Parathyroid adenoma (tissue), 2 donors: ENCODE measurements around the gene MOGAT3.

Experiments
- H2AFZ ChIP-seq: fragments of 300-600 bp; sonication (generic); one replicate; pipeline ENCODE4 v1.7.0; 2017; ENCODE audit warnings: antibody characterized with exemption, mild to moderate bottlenecking
- H3K27ac ChIP-seq: fragments of 300-600 bp; sonication (generic); one replicate; pipeline ENCODE4 v1.7.0; 2017
- H3K27me3 ChIP-seq: fragments of 300-600 bp; sonication (generic); one replicate; pipeline ENCODE4 v1.7.0; 2017; ENCODE audit warnings: low read length; ENCODE audit not compliant: control insufficient read depth, insufficient read depth
- H3K36me3 ChIP-seq: fragments of 300-600 bp; sonication (generic); one replicate; pipeline ENCODE4 v1.7.0; 2017; ENCODE audit warnings: low read length; ENCODE audit not compliant: control insufficient read depth, insufficient read depth
- H3K4me1 ChIP-seq: fragments of 300-600 bp; sonication (generic); one replicate; pipeline ENCODE4 v1.7.0; 2017; ENCODE audit warnings: control low read depth
- H3K4me2 ChIP-seq: fragments of 300-600 bp; sonication (generic); one replicate; pipeline ENCODE4 v1.7.0; 2017; ENCODE audit warnings: low read length
- H3K4me3 ChIP-seq: fragments of 300-600 bp; sonication (generic); one replicate; pipeline ENCODE4 v1.7.0; 2017; ENCODE audit warnings: low read depth, low read length
- H3K79me2 ChIP-seq: fragments of 300-600 bp; sonication (generic); one replicate; pipeline ENCODE4 v1.7.0; 2017; ENCODE audit warnings: control low read depth
- H3K9ac ChIP-seq: fragments of 300-600 bp; sonication (generic); one replicate; pipeline ENCODE4 v1.7.0; 2017; ENCODE audit warnings: mild to moderate bottlenecking
- H3K9me3 ChIP-seq: fragments of 300-600 bp; sonication (generic); one replicate; pipeline ENCODE4 v1.7.0; 2017; ENCODE audit warnings: low read length; ENCODE audit not compliant: control insufficient read depth
- TF ChIP-seq, protein P1 (sequence below): fragments of 300-600 bp; sonication (generic); IDR thresholded peaks from one replicate; pipeline ENCODE4 v1.7.0; 2017; ENCODE audit warnings: antibody characterized with exemption, mild to moderate bottlenecking
- donor health status: primary hyperparathyroidism.

Gene MOGAT3

DNA sequence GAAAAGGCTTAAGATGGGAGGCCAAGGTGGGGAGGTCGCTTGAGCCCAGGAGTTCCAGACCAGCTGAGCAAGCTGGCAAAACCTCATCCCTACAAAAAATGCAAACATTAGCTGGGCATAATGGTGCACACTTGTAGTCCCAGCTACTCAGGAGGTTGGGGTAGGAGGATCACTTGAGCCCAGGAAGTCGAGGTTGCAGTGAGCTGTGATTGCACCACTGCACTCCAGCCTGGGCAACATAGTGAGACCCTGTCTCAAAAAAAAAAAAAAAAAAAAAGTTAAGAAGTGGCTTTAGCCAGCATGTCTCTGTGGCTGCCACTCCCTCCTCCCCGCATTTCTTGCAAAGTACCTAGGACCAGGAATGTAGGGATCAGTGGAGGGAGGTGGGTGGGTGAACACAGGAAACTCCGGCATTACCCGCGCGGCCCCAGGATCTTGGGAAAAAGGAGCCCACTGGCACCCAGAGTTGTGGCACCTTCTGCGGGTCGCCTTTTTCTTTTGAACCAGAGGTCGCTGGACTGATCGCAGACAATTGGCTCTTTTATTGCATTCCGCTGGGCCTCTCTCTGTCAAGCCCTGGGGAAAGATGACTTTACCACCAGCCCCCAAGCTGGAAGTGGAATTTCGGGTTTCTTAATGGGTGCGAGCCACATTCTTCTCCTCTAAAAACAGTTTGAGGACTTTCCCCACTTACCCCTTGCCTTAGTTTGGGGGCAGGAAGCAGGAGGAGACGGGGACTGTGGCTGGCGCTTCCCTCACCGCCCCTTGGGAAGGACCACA, 39.0 kb downstream of the MOGAT3 start:
- Histone ChIP-seq H3K27me3 (no peaks in the 10 kb centered on the region), H2AFZ (no peak overlapping the region), H3K4me2 (no peak overlapping the region), H3K4me3 (no peak overlapping the region), H3K79me2 (no peaks in the 10 kb centered on the region), H3K27ac (no peak overlapping the region), H3K36me3 (no peaks in the 10 kb centered on the region), H3K4me1 (peaks cover 11% of the 10 kb centered on the region), H3K9ac (no peak overlapping the region), H3K9me3 (no peaks in the 10 kb centered on the region)
- TF ChIP-seq, protein P1, sequence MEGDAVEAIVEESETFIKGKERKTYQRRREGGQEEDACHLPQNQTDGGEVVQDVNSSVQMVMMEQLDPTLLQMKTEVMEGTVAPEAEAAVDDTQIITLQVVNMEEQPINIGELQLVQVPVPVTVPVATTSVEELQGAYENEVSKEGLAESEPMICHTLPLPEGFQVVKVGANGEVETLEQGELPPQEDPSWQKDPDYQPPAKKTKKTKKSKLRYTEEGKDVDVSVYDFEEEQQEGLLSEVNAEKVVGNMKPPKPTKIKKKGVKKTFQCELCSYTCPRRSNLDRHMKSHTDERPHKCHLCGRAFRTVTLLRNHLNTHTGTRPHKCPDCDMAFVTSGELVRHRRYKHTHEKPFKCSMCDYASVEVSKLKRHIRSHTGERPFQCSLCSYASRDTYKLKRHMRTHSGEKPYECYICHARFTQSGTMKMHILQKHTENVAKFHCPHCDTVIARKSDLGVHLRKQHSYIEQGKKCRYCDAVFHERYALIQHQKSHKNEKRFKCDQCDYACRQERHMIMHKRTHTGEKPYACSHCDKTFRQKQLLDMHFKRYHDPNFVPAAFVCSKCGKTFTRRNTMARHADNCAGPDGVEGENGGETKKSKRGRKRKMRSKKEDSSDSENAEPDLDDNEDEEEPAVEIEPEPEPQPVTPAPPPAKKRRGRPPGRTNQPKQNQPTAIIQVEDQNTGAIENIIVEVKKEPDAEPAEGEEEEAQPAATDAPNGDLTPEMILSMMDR, result no peak

DNA sequence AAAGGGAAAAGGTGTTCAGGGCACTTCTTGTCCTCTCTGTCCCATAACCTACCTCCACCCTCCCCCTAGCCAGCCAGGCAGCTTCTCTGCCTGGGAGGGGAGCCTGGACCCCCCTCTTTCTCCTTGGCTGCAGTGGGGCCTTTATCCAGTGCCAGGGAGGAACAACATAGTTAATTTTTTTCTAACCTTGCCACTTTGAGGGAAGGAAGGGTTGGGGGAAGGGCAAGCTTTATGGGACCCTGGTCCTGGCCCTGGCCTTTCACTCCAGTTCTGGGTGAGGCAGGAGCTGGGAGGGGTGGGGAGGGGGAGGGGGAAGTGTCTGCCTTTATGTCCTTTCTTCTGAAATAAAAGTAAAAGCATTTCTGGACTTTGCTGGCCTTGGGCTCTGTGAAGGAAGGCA, 39.9 kb downstream of the MOGAT3 start:
- Histone ChIP-seq H3K4me1 (peaks cover 10% of the 10 kb centered on the region), H3K27ac (no peak overlapping the region), H3K79me2 (no peaks in the 10 kb centered on the region), H3K36me3 (no peaks in the 10 kb centered on the region), H3K9ac (no peak overlapping the region), H3K4me3 (no peak overlapping the region), H3K27me3 (no peaks in the 10 kb centered on the region), H2AFZ (no peak overlapping the region), H3K9me3 (no peaks in the 10 kb centered on the region), H3K4me2 (no peak overlapping the region)
- TF ChIP-seq, protein P1, result no peak

DNA sequence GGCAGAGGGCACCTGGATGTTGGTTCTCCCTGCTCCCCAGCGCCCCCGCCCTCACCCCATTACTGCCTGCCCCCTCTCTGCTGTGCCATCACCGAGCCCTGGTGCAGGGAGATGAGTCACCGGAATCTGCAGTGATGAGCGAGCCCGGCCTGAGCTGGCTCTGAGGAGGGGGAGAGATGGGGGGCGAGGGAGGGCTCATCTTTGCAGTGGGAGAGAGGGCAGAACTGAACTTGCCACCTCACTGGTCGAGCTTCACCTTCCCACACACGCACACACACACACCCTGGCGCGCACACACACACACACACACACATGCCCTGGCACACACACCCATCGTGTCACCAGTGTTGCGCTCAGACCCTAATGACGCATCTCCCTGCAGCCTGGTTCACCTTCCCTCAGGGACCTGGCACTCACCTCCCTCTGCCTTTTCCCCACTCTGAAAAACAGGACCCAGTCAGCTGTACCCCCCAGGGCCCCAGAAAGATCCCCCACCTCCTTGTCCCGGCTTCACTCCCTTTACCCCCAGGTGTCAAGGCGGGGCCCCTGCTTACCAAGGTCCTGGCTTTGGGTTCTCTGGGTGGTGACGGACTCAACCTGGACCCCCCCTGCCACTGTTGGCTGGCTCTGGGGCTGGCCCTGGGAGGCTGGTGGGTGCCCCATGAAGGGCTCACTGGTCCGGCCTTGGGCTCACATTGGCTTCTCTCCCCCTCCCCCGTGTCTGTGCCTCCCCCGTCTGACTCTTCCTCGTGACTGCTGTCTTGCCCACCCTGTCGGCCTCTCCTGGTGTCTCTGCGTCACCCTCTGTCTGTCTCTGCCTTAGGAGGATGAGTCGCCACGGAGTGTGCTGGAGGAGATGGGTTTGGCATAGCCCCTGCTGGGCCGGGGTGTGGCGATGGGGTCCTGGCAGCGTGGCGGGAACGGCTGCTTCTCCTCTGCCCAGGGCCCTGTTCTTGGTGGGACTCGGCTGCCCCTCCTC, 40.9 kb downstream of the MOGAT3 start:
- TF ChIP-seq, protein P1, result no peak
- Histone ChIP-seq H2AFZ (no peak overlapping the region), H3K4me2 (no peak overlapping the region), H3K9me3 (no peaks in the 10 kb centered on the region), H3K4me3 (no peak overlapping the region), H3K79me2 (no peaks in the 10 kb centered on the region), H3K27ac (no peak overlapping the region), H3K4me1 (peaks cover 12% of the 10 kb centered on the region), H3K36me3 (no peaks in the 10 kb centered on the region), H3K27me3 (no peaks in the 10 kb centered on the region), H3K9ac (no peak overlapping the region)

DNA sequence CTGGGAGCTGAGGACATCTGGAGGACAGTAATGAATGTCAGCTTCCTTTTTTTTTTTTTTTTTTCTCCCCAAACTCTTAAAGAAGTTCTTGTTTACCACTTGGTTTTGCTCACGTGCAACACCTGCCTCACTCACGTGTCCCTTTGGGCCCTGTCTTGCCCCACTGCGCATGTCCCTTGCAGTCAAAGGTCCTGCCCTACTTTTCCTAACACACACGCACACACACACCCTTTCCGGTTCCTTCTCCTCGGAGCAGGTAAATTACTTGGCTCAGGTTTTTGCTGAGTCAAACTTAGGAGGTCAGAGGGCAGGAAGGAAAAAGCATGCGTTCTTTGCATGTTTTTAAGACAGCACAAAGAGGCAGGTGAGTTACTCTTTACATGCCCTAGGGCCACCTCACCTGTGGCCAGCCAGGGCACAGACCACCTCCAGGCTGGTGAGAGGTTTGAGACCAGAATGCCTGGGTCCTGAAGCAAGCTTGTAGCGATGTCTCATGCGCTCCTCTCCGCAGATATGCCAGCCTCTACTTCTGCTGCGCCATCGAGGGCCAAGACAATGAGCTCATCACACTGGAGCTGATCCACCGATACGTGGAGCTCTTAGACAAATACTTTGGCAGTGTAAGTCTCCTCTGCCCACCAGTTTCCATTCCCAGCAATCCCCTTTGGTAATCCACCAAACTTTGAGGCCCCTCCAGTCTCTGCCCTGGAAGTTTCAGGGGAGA, 43.8 kb downstream of the MOGAT3 start:
- Histone ChIP-seq H3K27me3 (no peaks in the 10 kb centered on the region), H3K4me2 (no peak overlapping the region), H3K9me3 (no peaks in the 10 kb centered on the region), H2AFZ (no peak overlapping the region), H3K36me3 (no peaks in the 10 kb centered on the region), H3K27ac (no peak overlapping the region), H3K79me2 (no peaks in the 10 kb centered on the region), H3K4me1 (peaks cover 9% of the 10 kb centered on the region), H3K9ac (no peak overlapping the region), H3K4me3 (no peak overlapping the region)
- TF ChIP-seq, protein P1, result no peak
